GM10266 (cell line): ENCODE data around the gene GSTT2.

Experiments used
- DNase-seq: peaks from one replicate; pipeline ENCODE4 v3.0.0; 2012; ENCODE audit errors: extremely low spot score
- TF ChIP-seq, protein P1 (sequence below): IDR thresholded peaks from 2 replicates; pipeline ENCODE4 v1.5.1; 2012; ENCODE audit warnings: mild to moderate bottlenecking, low read depth; ENCODE audit not compliant: control insufficient read depth, insufficient read depth; ENCODE audit errors: missing control alignments

GSTT2 gene

DNA sequence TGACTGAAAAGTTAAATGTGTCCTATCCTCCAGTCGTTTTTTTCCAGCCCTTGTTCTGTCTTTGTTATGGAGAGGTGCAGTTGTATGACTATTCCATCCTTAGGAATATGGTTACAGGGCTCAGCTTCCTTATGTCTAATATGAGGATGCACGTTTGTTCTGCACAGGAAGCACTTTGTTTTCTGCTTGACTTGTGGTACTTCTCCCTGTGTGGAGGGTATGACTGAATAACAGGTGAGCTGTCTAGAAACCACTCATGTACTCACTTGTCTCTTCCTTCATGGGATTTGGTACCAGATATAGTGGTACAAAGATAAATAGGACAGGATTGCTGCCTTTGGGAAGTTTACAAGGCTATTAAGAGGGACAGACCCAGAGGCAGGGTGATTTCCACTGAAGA is 48.6 kb downstream of the GSTT2 start:
- TF ChIP-seq, protein P1, sequence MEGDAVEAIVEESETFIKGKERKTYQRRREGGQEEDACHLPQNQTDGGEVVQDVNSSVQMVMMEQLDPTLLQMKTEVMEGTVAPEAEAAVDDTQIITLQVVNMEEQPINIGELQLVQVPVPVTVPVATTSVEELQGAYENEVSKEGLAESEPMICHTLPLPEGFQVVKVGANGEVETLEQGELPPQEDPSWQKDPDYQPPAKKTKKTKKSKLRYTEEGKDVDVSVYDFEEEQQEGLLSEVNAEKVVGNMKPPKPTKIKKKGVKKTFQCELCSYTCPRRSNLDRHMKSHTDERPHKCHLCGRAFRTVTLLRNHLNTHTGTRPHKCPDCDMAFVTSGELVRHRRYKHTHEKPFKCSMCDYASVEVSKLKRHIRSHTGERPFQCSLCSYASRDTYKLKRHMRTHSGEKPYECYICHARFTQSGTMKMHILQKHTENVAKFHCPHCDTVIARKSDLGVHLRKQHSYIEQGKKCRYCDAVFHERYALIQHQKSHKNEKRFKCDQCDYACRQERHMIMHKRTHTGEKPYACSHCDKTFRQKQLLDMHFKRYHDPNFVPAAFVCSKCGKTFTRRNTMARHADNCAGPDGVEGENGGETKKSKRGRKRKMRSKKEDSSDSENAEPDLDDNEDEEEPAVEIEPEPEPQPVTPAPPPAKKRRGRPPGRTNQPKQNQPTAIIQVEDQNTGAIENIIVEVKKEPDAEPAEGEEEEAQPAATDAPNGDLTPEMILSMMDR = no peak
- DNase-seq = no peak

DNA sequence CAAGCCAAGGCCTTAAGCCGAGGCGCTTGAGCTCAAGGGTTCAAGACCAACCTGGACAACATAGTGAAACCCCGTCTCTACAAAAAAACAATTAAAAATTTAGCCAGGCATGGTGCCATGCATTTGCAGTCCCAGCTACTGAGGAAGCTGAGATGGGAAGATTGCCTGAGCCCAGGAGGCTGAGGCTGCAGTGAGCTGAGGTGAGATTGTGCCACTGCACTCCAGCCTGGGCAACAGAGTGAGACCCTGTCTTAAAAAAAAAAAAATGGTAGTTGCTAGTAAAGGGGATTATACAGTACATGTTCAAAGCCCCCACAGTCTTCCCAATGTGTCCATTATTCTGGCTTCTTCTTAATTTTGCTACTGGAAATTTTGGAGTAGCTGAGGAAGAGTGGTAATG is 49.4 kb downstream of the GSTT2 start:
- no peak for DNase-seq
- TF ChIP-seq, protein P1 = no peak

DNA sequence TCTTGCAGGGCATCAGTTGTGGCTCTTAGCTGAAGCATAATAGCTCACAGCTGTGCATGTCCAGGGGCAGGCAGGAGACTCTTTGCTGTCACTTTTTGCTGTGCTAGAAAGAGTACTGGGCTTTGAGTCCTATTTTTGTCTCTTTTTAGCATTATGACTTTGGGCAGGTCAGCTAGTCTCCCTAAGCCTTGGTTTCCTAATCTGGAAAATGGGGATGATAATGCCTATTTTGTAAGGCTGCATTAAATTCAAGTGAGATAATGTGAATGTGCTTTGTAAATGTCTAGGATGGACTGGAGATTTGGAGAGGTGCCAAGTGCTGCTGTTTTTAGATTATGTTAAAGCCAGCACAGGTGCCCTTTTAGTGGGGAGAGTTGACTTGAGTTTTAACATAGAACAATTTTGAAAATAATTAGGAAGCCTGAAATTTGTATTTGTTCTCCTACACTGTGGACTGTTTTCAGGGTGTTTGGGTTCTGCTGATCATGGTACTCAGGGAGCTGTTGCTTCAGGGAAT is 50.3 kb downstream of the GSTT2 start:
- TF ChIP-seq, protein P1 = no peak

More for the DNA sequence above, 50.3 kb downstream of the GSTT2 start:
- no peak for DNase-seq
